Stimulated activated CD4-positive, alpha-beta T cell treated with anti-CD3 and anti-CD28 coated beads, Interleukin-4, amount 100 ng/mL, for 1 hour (primary cell): ENCODE data around the gene ZNF488.
"Not testable (repeated sequence)": the region's sequence is repeated elsewhere in the genome, so short reads cannot be mapped to it uniquely, and the experiment has no call there.

ENCODE experiments used
- DNase-seq: peaks from one replicate; pipeline ENCODE4 v3.0.0-alpha.2; 2020

ZNF488 gene

DNA sequence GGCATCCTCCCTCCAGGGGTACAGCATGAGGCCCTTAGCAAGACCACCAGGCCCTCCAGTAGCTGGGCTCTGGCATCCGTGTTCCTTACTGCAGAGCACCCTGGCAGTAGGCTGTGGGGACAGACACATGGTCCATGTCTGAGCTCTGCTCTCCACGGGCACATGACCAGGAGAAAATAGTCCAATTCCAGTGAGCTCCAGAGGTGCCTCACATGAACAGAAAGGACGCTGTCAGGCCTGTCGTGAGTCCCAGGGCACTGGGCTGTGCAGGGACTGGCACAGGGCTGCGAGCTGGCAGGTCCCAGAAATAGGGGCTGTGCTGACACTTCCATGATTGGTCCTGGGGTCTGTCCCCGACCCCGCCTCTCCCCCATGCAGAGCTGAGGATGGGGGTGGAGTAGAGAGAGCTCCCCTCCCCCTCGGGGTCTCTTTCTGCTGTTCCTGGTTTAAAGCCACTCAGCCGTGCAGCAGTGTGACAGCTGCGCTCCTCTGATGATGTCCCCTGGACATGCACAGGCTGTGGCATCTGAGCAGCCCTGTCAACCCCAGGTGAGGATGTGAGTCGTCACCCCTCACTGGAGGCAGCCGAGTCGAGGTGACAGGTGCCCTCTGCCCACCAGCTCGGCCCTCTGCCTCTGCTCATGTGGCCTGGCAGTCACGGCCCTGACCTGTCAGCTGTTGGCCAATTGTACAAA is 25.2 kb upstream of the ZNF488 start:
- DNase-seq, result no peak

DNA sequence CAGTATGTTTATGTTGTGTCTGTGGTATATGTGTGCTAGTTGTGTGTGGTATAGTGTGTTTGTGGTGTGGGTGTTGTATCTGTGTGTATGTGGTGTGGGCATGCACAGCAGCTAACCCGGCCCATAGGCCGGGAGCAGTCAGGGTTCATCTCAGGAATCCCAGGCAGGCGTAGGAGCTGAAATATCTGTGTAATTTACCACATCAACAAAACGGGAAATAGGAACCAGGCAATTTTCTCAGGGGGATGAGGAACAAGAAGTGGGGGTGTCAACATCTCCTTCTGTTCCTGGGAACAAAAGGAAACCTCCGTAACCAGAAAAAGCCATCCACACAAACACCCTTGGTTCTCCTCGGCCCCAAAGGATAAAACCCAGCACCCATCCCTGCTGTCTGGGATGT is 24.5 kb upstream of the ZNF488 start:
- no peak for DNase-seq

DNA sequence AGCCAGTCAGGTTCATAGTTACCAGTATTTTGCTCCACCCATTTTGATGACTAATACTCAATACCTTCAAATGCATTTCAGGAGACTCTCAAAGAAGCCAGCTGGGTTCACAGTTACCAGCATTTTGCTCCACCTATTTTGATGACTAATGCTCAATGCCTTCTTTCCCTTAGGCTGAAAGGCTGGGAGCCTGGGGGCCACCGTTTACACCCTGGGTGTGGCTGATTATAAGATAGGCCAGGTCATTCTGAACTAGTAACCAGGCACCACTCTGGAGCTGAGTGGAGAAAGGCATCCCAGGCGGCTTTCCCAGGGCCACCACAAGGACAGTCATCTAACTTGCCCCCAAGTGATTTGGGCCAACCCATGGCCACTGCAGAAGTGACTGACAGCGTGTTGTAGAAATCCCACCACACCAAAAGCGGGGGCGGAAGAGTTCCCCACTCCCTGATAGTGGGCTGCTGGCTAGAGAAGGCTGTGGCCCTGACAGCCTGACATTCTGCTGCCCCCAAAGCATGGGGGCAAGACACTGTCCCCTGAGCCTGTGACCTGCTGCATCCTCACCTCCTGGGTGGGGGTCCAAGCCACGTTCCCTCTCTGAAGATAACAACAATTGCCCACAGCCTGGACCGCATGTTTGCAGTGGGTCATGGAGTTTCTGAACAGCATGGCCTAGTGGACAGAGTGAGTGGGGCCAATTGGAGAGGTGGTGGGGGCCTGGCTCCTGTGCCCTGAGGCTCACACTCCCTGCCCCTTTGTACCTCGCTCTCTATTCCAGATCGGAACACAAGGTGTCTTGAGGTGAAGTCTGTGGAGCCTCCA is 23.0 kb upstream of the ZNF488 start:
- no peak for DNase-seq

DNA sequence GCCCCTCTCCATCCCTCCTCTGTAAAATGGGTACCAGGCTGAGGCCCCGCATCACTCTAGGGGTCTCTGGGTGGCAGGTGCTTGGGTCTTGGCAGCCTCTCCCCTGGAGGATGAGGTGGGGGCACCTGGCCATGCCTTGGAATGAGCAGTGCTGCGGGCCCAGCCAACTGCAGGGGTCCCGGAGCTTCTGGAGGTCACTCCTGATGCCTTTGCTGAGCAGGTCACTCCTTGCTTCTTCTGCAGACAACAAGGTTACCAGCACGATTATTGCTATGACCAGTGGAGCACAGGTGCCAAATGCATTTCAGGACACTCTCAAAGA is 22.4 kb upstream of the ZNF488 start:
- DNase-seq, result no peak

DNA sequence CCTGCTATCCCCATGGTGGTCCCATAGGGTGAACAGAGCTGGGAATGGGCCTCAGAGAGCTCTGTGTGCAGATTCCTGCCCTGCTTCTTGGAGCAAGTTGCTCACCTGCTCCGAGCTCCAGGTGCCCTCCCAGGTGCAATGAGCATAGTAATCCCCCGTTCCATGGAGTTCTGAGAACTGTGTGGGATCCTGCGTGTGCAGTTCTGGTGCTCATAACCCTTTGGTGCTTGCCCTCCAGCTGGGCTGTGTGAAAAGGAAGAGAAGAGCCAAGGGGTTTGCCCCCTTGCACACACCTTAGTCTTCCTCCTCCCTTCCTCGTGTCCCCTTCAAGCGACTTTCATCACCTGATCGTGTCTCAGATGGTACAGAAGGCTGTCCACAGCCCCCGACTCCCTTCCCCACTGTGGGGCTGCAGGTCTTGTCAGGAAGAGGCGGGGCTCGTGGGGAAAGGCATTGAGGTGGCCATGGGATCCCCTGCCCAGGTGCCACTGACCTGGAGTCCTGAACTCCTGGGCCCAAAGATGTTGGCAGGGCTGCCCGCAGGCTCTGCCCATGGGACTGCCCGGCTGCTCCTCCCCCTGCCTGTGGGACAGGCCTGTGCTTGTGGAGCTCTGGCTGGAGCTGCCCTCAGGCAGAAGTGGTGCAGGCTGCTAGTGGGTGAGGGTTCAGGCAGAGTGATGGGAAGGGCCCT is 21.9 kb upstream of the ZNF488 start:
- DNase-seq, result no peak

DNA sequence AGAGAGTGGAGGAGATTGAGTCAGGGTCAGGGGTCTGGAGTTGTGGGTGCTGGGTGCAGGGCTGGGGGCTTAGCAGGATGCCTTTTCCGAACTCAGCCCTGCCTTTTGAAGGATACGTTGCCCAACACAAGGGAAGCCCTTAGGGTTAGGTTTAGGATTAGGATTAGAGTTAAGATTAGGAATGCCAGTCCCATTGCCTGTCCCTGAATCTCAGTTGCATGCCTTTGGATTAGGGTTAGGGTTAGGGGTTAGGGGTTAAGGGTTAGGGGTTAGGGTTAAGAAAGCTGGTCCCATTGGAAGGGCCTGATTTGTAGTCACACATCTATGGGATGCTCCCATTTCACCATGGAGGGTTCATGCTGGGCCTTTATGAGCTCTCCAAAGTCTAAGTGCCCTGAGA is 20.8 kb upstream of the ZNF488 start:
- DNase-seq, result no peak

DNA sequence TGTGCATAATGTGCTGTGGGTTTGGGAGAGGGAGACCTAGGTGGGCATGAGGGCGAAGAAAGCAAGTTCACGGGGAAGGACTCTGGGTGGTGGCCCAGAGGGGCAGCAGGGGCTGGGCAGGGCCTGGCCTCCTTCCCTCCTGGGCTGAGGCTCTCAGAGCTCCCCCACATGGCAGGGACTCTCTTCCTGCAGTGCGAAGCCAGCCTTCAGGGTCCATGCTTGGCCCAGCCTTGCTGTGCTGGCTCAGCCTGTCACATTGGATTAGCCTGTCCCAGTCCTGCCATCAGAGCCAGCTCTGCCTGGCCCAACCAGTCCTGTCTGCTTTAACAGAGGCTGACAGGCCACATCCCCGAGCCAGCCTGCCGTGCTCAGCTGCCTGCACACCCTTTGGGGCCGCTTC is 20.4 kb upstream of the ZNF488 start:
- DNase-seq, result no peak

DNA sequence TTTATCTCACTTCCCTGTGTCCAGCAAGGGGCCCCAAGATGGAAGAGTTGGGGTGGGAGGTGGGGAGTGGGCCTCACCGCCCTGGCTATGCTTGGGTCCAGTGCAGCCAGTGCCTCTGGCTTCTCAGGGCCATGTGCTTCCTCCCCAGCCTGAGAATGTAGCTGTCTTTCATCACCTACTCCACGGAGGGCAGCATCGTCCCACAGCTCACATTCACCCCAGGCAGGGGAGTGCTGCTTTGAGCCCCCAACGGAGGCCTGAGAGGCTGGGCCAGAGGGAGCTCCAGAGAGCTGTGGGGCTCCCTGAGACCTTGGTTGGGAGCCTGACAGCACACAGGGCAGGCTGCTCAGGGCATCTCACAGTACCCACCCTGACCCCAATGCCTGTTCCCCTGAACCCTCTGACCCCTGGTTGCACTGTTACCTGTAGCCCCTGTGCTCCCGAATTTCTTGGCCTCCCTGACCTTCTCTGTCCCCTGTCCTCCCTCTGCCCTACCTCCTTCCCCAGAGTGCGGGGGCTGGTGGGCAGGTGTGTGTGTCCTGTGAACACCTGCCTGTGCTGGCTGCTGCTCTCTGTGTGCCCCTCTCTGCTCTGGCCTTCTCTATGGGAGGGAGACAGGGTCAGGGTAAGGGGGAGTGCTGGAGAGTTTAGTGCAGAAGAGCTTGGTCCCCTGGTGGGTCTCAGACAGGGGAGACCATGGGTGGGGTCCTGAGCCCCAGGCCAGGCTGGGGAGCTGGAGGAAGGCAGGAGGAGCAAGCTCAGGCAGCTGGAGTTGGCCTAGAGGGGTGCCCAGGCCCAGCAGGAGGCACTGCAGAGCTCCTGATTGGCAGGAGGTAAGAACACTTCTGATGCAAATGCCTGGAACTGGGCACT is 19.6 kb upstream of the ZNF488 start:
- no peak for DNase-seq

DNA sequence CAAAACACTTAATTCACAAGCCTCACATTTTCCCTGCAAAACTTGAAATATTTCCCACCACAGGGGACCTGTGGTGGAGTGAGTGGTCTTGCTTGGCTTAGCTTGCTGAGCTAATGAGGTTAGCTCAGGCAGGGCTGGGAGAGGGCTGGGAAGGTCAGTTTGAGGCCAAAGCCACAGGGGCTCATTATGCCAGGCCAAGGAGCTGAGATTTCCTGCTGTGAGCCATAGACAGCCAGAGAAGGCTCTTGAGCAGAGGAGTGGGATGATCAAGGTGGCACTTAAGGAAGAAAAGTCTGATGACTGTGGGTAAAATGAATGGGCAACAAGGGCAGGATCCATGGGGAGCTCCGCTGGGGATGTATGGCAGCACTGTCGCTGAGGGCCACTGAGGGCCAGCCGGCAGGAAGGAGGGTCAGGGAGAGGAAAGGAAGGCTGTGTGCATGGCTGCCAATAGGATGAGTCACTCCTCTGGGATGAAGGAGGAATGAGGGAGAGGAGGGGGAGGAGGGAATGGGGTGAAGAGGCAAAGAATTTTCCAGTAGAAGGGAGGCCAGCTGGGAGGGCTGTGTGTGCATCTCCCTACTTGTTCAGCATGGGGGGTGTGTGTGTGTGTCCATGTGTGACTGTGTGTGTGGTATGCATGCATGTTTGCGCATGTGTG is 18.7 kb upstream of the ZNF488 start:
- DNase-seq, result no peak

DNA sequence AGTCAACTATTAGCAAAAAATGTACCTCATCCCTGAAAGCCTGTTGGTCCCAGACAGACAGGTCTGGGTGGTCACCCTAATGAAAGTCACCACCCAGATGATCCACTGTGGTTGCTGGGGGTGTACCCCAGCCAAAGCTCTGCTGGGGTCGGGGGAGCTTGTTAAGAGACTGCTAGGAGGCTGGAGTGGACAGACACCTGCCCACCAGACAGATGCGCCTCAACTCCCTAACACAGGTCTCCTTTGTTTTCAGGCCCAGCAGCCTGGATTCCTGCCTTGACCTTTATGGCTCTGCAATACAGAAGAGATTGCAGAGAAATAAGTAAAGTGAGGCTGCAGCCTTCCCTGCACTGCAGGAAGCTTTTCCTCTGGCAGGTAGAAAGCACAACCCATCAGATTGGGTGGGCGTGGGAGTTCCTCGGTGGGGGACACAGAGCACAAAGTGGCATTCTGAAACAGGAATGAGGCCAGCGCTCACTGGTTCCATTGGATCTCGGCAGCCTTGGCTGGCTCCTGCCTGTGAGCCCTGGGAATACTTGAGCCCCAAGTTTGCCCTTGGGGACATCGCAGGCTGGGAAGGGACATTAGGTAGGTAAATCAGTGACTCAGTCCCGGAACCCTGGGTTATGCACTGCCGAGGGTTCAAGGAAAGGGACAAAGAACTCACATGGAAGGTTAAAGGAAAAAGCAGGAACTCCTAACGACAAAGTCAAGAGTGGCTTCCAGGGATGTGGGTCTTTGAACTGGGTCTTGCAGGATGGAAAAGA is 18.0 kb upstream of the ZNF488 start:
- no peak for DNase-seq

DNA sequence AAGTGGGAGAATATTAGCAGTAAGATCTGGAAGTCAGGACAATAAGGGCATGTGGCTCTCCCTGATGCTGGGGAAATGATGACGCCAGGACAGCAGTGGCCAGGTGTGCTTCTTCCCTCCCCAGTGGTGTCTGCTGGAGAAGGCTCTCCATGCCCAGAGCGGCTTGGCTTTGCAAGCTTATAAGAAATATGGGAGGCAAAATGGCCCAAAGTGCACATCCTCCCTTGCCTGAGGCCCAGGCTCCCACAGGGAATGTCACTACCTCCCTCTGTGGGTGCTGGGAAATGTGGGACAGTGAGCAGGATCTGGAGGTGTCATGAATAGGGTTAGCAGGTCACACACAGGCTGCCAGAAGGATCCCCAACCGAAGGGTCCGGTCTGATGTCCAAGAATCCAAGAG is 17.1 kb upstream of the ZNF488 start:
- no peak for DNase-seq

DNA sequence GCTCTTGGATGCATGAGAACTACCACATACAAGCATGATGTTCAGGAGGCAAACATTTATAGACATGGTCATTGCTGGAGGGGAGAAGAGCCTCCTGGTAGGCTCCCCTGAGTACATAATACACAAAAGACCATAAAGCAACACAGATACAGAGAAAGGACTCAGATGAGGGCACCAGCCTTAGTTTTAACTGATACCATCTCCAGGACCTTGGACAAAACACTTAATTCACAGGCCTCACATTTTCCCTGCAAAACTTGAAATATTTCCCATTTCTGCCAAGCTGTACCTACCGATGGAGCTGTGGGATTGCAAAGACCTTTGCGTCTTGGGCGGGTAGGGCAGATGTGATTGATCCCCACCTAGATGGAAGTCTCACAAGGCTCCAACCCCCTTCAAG is 16.7 kb upstream of the ZNF488 start:
- no peak for DNase-seq

DNA sequence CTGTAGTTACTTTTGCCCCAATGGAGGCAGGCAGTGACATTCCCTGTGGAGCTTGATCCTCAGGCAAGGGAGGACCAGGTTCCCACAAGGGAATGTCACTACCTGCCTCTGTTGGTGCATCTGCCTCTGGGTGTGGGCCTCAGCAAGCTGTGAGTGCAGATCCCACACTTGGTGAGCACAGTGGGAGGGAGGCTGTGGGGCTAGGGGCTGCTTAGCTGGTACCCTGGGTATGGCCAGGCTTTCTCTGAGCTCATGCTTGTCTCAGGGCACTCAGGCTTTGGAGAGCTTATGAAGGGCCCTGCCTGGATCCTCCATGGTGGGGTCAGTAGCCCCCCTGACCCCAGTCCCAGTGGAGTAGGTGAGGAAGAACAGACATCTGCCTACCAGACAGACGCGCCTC is 16.2 kb upstream of the ZNF488 start:
- no peak for DNase-seq

DNA sequence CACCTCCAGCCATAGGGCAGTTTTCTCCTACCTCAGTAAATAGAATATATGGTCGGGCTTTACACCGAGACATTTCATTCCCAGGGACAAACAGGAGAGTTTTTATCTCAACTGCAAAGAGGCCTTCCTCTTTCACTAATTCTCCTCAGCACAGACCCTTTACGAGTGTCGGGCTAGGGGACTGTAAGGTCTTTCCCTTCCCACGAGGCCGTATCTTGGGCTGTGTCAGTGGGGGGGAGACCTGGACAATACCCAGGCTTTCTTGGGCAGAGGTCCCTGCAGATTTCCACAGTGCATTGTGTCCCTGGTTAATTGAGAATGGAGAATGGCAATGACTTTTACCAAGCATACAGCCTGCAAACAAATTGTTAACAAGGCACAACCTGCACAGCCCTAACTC is 13.2 kb upstream of the ZNF488 start:
- DNase-seq, result no peak

DNA sequence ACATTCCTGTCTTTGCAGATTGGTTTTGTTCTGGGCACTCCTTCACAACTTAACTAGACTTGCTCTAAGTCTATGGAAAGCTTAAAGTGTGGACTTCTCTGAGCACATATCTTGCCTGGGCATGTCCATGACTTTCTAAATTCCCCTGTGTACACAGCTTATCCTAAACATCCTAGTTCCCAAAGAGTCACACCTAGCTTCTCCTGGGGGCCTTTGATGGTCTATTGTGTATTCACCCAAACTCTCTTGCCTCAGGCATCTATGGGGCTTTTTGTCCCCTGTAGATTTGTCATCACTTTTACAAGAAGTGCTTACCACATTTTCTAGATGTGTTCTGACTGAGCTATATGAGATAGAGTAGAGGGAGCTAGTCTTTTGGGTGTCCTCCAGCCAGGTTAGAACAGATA is 12.2 kb upstream of the ZNF488 start:
- no peak for DNase-seq

DNA sequence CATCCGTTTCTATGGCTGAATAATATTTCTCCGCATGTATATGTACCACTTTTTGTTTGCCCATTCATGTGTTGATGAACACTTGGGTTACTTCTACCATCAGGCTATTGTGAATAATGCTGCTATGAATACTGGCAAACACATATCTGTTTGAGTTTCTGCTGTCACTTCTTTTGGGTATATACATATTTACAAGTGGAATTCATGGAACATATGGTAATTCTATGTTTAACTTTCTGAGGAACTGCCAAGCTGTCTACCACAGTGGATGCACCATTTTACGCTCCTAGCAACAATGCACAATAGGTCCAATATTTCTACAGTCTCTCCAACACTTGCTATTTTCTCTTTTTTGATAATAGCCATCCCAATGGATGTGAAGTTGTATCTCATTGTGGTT is 5.5 kb upstream of the ZNF488 start:
- no peak for DNase-seq

DNA sequence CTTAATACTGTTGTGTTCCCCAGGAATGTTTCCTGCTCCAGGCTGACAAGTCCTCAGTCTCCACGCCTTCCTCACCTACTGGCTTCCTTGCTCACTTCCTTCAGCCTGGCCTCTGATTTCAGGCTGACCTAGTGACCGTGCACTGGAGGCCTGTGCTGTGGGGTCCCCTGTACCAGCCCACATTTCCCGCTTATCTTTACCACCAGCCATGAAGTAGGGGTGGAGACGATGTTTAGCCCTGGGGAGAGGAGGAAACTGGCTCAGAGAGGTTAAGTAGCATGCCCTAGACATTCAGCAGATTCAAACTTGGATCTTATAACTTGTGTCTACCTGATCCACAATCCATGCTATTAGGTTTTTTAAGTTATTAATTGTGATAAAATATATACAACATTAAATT is 4.8 kb upstream of the ZNF488 start:
- DNase-seq, result no peak

DNA sequence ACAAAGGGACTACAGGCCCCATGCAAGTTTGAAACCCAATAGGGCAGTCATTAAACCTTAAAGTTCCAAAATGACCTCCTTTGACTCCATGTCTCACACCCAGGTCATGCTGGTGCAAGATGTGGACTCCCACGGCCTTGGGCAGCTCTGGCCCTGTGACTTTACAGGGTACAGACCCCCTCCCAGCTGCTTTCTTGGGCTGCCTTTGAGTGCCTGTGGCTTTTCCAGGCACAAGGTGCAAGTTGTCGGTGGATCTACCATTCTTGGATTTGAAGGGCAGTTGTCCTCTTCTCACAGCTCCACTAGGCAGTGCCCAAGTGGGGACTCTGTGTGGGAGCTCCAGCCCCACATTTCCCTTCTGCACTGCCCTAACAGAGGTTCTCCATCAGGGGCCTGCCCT is 2.0 kb upstream of the ZNF488 start:
- not testable (repeated sequence) for DNase-seq

DNA sequence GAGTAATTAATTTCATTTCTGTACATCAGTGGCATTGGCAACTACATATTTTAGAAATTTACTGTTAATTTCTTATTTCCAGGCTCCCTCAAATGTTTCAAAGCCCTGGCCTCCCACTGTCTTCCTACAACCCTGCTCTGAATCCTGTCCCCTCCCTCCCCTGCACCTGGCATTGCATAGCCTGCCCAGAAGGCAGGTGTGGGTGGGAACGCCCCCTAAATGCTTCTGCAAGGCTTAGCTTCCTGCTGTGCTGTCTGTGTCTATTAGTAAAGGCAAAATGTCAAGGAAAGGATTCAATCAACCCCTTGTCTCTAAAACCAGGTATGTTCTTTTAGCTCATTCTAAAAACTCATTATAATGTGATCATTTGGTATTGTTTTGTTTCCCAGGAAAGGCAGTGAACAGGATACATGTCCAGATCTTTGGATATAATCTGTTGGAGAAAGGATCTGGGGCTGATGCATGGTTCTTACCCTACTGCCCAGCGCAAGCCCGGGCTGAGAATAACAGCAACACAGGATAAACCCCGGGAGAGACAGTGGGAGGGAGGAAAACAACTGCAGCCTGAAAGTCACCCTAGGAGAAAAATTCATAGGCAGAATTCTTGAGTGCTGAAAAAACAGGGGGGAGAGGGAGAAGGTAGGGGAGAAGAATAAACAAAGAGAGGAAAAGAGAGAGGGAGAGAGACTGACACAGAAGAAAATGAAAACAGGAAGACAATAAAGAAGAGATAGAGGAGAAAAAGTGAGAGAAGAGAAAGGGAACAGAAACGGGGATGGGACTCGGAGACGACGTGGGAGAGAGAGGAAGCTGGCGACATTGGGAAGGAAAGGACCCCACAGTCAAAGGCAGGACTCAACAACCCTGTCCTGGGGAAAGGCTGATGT is 589 bp downstream of the ZNF488 start:
- DNase-seq, result no peak

DNA sequence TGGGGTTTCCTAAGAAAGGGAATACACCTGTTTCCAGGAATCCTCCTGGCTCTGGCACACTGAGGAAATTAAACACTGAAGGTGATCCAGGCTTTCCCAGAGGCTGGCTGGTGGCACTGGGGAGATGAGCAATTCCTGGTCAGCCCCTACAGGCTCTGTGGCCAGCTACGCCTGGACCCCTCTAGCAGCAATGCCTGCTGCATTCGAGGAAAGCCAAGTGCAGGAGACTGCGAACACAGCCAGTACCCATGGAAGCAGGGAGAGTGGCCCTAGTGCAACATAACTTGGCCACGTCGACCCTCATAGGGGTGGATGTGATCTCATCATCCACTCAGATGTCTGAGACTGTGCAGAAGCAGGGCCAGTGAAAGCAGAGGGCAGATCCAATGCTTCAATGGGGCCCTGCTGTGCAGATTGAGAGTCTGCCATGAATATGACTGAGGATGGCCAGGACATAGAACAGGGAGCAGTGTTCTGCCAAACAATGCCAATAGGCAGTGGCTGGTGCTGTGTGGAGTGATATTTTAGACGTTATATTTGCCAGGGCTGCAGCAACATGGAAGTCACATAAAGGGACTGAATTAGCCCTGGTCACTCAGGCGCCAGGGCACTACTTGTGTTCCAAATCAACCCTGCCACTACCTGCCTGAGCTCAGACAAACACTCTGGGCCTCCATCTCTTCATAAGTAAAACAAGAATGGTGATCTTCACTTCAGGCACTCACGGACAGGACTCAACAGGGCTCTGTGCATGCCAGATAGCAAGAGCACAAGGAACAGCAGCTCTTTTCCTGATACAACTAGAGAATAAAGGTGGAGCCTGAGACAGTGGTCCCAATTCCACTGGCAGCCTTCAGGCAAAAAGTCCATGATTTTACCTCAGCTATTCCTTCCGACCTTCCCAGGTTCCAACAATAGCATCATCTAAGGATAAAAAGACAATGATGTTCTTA is 2.4 kb downstream of the ZNF488 start:
- no peak for DNase-seq
